K562 (cell line): ENCODE results near the gene CECR2. TPM values are rescaled to one million over a fixed set of nuclear protein-coding genes. Genes with fewer than 3 reads are reported as not detected.

Experiments used
- ATF7 ChIP-seq: fragments of 450-650 bp; IDR thresholded peaks from 2 replicates; pipeline ENCODE4 v1.7.1; 2014; ENCODE audit warnings: mild to moderate bottlenecking, moderate library complexity
- ETV6 ChIP-seq, 3 experiments: fragments of 150-350 bp in 1 of 3; sonication (generic) in 1 of 3; formaldehyde crosslinking in 1 of 3; IDR thresholded peaks; 2 replicates each; pipeline versions ENCODE4 v1.6.1 to v1.8.0; 2014 to 2022; ENCODE audit warnings: borderline replicate concordance in 2 of 3, low read depth in 2 of 3, antibody characterized with exemption in 1 of 3, low read length in 1 of 3, mild to moderate bottlenecking in 1 of 3, missing genetic modification reagents in 1 of 3
- FOXK2 ChIP-seq, 2 experiments: fragments of 450-650 bp; IDR thresholded peaks in 1 of 2; conservative IDR thresholded peaks in 1 of 2; 2 replicates each; pipeline ENCODE4 v1.6.1; 2016; ENCODE audit warnings: low read depth in 2 of 2, mild to moderate bottlenecking in 1 of 2
- KLF13 ChIP-seq: fragments of 450-650 bp; IDR thresholded peaks from 2 replicates; pipeline ENCODE4 v1.6.1; 2016; ENCODE audit warnings: missing genetic modification characterization, low read depth, mild to moderate bottlenecking, missing compliant biosample characterization, moderate library complexity, borderline replicate concordance
- L3MBTL2 ChIP-seq: fragments of 450-650 bp; IDR thresholded peaks from 2 replicates; pipeline ENCODE4 v1.6.1; 2016; ENCODE audit warnings: mild to moderate bottlenecking, moderate library complexity
- MAFG ChIP-seq: fragments of 450-650 bp; conservative IDR thresholded peaks from 2 replicates; pipeline ENCODE4 v1.6.1; 2016; ENCODE audit warnings: missing genetic modification characterization, missing compliant biosample characterization
- PURB ChIP-seq: sonication (generic); formaldehyde crosslinking; IDR thresholded peaks from 2 replicates; pipeline ENCODE4 v1.9.0; 2021; ENCODE audit warnings: low read depth, mild to moderate bottlenecking, missing genetic modification reagents
- RBBP5 ChIP-seq: fragments of 200-600 bp; sonication (generic); IDR thresholded peaks from 2 replicates; pipeline ENCODE4 v1.6.1; 2012; ENCODE audit warnings: borderline replicate concordance, mild to moderate bottlenecking, low read length, control low read depth, inconsistent platforms; ENCODE audit not compliant: insufficient read depth, poor library complexity, severe bottlenecking
- SMARCA4 ChIP-seq: fragments of 450-650 bp; IDR thresholded peaks from 2 replicates; pipeline ENCODE4 v1.6.1; 2016
- TAL1 ChIP-seq: fragments of 450-650 bp; IDR thresholded peaks from 2 replicates; pipeline ENCODE4 v1.6.1; 2016; ENCODE audit warnings: mild to moderate bottlenecking
- TOE1 ChIP-seq, 2 experiments: fragments of 450-650 bp in 1 of 2; sonication (generic) in 1 of 2; formaldehyde crosslinking in 1 of 2; IDR thresholded peaks; 2 replicates each; pipeline versions ENCODE4 v1.7.1 to v1.8.0; 2016 to 2022; ENCODE audit warnings: borderline replicate concordance in 2 of 2, mild to moderate bottlenecking in 2 of 2, antibody characterized with exemption in 1 of 2, inconsistent platforms in 1 of 2, low read depth in 1 of 2, missing genetic modification reagents in 1 of 2, moderate library complexity in 1 of 2
- ZBTB40 ChIP-seq, 2 experiments: fragments of 450-650 bp in 1 of 2; sonication (generic) in 1 of 2; formaldehyde crosslinking in 1 of 2; IDR thresholded peaks; 2 replicates each; pipeline versions ENCODE4 v1.7.1 to v1.9.0; 2016 to 2022; ENCODE audit warnings: inconsistent platforms in 1 of 2, mild to moderate bottlenecking in 1 of 2, missing genetic modification reagents in 1 of 2
- ZEB2 ChIP-seq: fragments of 450-650 bp; IDR thresholded peaks from 2 replicates; pipeline ENCODE4 v1.6.1; 2016
- ZFP36 ChIP-seq: fragments of 150-350 bp; IDR thresholded peaks from 2 replicates; pipeline ENCODE4 v1.6.1; 2018; ENCODE audit warnings: low read length, low read depth; ENCODE audit not compliant: partially characterized antibody
- ZNF174 ChIP-seq: fragments of 250-450 bp; sonication (Bioruptor Pico); IDR thresholded peaks from 2 replicates; pipeline ENCODE4 v1.4.0; 2020; ENCODE audit warnings: mild to moderate bottlenecking
- ZNF41 ChIP-seq: fragments of 250-450 bp; sonication (Bioruptor Pico); conservative IDR thresholded peaks from 2 replicates; pipeline ENCODE4 v1.4.0; 2020; ENCODE audit warnings: mild to moderate bottlenecking
- ZNF57 ChIP-seq: fragments of 450-650 bp; formaldehyde crosslinking; IDR thresholded peaks from 2 replicates; pipeline ENCODE4 v1.4.0; 2020; ENCODE audit warnings: mild to moderate bottlenecking, moderate library complexity
- ZNF668 ChIP-seq: fragments of 250-450 bp; sonication (Bioruptor Pico); IDR thresholded peaks from 2 replicates; pipeline ENCODE4 v1.8.0; 2022; ENCODE audit warnings: mild to moderate bottlenecking, inconsistent platforms
- polyA plus RNA-seq, 8 experiments: library from polyadenylated mRNA; depleted of rRNA in 4 of 8; stranded (reverse) in 5 of 8; unstranded in 3 of 8; fragments of >200 nt; fragmentation: Nextera tagmentation in 2 of 8; fragmentation: Illumina TruSeq in 1 of 8; extraction: Ambion mirVana in 2 of 8; extraction: Trizol in 1 of 8; gene quantifications; 2 replicates each; pipeline versions ENCODE4 v1.2.1 to v1.2.3, GENCODE V29; 2011 to 2014; ENCODE audit warnings: inconsistent platforms in 1 of 8, missing spikeins in 1 of 8
- total RNA-seq, 7 experiments: library from RNA; depleted of rRNA in 6 of 7; stranded (reverse); fragments of >200 nt in 6 of 7; fragmentation: Illumina TruSeq in 2 of 7; extraction: Trizol in 2 of 7; gene quantifications; 2 replicates each; pipeline versions ENCODE4 v1.2.1 to v1.2.3, GENCODE V29; 2011 to 2021; ENCODE audit warnings: low replicate concordance in 1 of 7

CECR2 gene
- total and polyA plus RNA-seq, 9 of the 15 experiments (the other 6 are each of a cell fraction or from before 2014, with no cell fraction given): 0.01 to 1.00 (median 0.27) TPM

GRCh38 chr22:17368554-17369438 is 464 bp upstream of the CECR2 start (continued):
- no peak for TF ChIP-seq TAL1
- TF ChIP-seq RBBP5: no peak
- peak; percentile 78; the same call in 1 of the 2 replicates for TF ChIP-seq KLF13 (tag)
- TF ChIP-seq ZNF668 (CRISPR knock-in tag): no peak
- TF ChIP-seq MAFG (tag): no peak
- TF ChIP-seq L3MBTL2: peak; percentile 57
- no peak for TF ChIP-seq ZFP36
- TF ChIP-seq ETV6 (IDR thresholded peaks at IDR 0.05; ENCODE audit: borderline replicate concordance in 1 of 2, low read depth in 2 of 2, low read length in 1 of 2): no peak
- no peak for TF ChIP-seq ETV6 (CRISPR knock-in tag; IDR thresholded peaks at IDR 0.05; ENCODE audit: borderline replicate concordance)
- no peak for TF ChIP-seq ZNF41 (CRISPR knock-in tag)
- TF ChIP-seq ATF7: peak; percentile 97
- TF ChIP-seq FOXK2 (conservative IDR thresholded peaks at IDR 0.05 in 1 of 2, IDR thresholded peaks at IDR 0.05 in 1 of 2; ENCODE audit: low read depth in 2 of 2): peak in 1 of 2 experiments; percentile 86; a peak in 2 of 4 replicates
- no peak for TF ChIP-seq ZNF57
- peak; percentile 72 for TF ChIP-seq TOE1 (IDR thresholded peaks at IDR 0.05; ENCODE audit: borderline replicate concordance)
- TF ChIP-seq TOE1 (CRISPR knock-in tag; IDR thresholded peaks at IDR 0.05; ENCODE audit: borderline replicate concordance, low read depth): no peak
- no peak for TF ChIP-seq ZNF174 (CRISPR knock-in tag)
- TF ChIP-seq PURB (CRISPR knock-in tag): no peak
- TF ChIP-seq ZEB2: no peak
- no peak for TF ChIP-seq ZBTB40 (IDR thresholded peaks at IDR 0.05)
- TF ChIP-seq ZBTB40 (CRISPR knock-in tag; IDR thresholded peaks at IDR 0.05): no peak
- TF ChIP-seq SMARCA4: no peak
